ENCODE data around the gene MELK. TPM values are rescaled to one million over a fixed set of nuclear protein-coding genes. Genes with fewer than 3 reads are reported as not detected.
"Not testable (repeated sequence)": the region's sequence is repeated elsewhere in the genome, so short reads cannot be mapped to it uniquely, and the experiment has no call there.

The MELK gene
- total RNA-seq, 2 experiments from 2014 or later = 44.3 to 49.5 TPM

GRCh38 chr9:36560771-36561170, 11.9 kb upstream of the MELK start:
- no peaks in the 10 kb centered on the region for H3K36me3 Mint-ChIP-seq (ENCODE audit: low read depth)
- no peak for TF ChIP-seq CTCF (IDR thresholded peaks at IDR 0.05)
- no peak for DNase-seq
- intact Hi-C loops (cut with micrococcal nuclease) = no loop called here
- no peak for ATAC-seq
- ChIA-PET POLR2A (interaction anchor here (1.0 kb wide), 1 partner anchor 60 kb away, joined by 3 read pairs; no protein-coding TSS in a partner anchor), CTCF (interaction anchor here (1.6 to 13.6 kb wide), 2 partner anchors 34 to 155 kb away, joined by 3 to 296 read pairs; no protein-coding TSS in a partner anchor)
- H3K4me3 Mint-ChIP-seq = no peak overlapping the region
- no peaks in the 10 kb centered on the region for H3K9me3 Mint-ChIP-seq
- no peaks in the 10 kb centered on the region for H3K4me1 Mint-ChIP-seq (ENCODE audit: low read depth)
- H3K27me3 Mint-ChIP-seq = no peaks in the 10 kb centered on the region
- H3K27ac Mint-ChIP-seq = no peak overlapping the region

GRCh38 chr9:36562801-36563200, 9.9 kb upstream of the MELK start:
- DNase-seq; H3K27ac Mint-ChIP-seq; H3K4me3 Mint-ChIP-seq; H3K36me3 Mint-ChIP-seq (ENCODE audit: low read depth); H3K27me3 Mint-ChIP-seq; ATAC-seq; H3K9me3 Mint-ChIP-seq; POLR2A ChIA-PET; intact Hi-C loops (cut with micrococcal nuclease); H3K4me1 Mint-ChIP-seq (ENCODE audit: low read depth): not testable (repeated sequence)
- CTCF ChIA-PET = interaction anchor here (1.0 to 1.1 kb wide), 2 partner anchors 156 to 160 kb away, joined by 3 to 5 read pairs; no protein-coding TSS in a partner anchor

- H3K27ac Mint-ChIP-seq = no peak overlapping the region
- DNase-seq (no peak), ATAC-seq (no peak)
- ChIA-PET POLR2A (interaction anchor here (1.2 kb wide), 1 partner anchor 309 kb away, joined by 5 read pairs; the partner anchor contains the start of gene GNE), CTCF (interaction anchor here (0.9 to 2.0 kb wide), 5 partner anchors 9 to 159 kb away, joined by 3 to 9 read pairs (median 3); no protein-coding TSS in a partner anchor)
- H3K27me3 Mint-ChIP-seq = no peaks in the 10 kb centered on the region
- no peaks in the 10 kb centered on the region for H3K9me3 Mint-ChIP-seq
- H3K4me1 Mint-ChIP-seq (ENCODE audit: low read depth) = no peaks in the 10 kb centered on the region
- no peak for TF ChIP-seq CTCF (IDR thresholded peaks at IDR 0.05)
- H3K4me3 Mint-ChIP-seq = no peak overlapping the region
- intact Hi-C loops (cut with micrococcal nuclease) = no loop called here
- no peaks in the 10 kb centered on the region for H3K36me3 Mint-ChIP-seq (ENCODE audit: low read depth)
Measured at GRCh38 chr9:36566813-36567221, 5.9 kb upstream of the MELK start.

GRCh38 chr9:36568681-36569080, 4.0 kb upstream of the MELK start:
- CTCF ChIA-PET = interaction anchor here (1.0 to 3.2 kb wide), 2 partner anchors 13 to 41 kb away, joined by 3 to 13 read pairs; no protein-coding TSS in a partner anchor
- H3K36me3 Mint-ChIP-seq (ENCODE audit: low read depth); H3K9me3 Mint-ChIP-seq; H3K4me3 Mint-ChIP-seq; H3K27ac Mint-ChIP-seq; ATAC-seq; H3K4me1 Mint-ChIP-seq (ENCODE audit: low read depth); DNase-seq; intact Hi-C loops (cut with micrococcal nuclease); H3K27me3 Mint-ChIP-seq; POLR2A ChIA-PET: not testable (repeated sequence)

- H3K27ac Mint-ChIP-seq = no peak overlapping the region
- ATAC-seq (no peak), DNase-seq (no peak)
- H3K4me1 Mint-ChIP-seq (ENCODE audit: low read depth) = peaks cover 25% of the 10 kb centered on the region
- peaks cover 28% of the 10 kb centered on the region for H3K36me3 Mint-ChIP-seq (ENCODE audit: low read depth)
- ChIA-PET CTCF (interaction anchor here (1.5 to 3.2 kb wide), 2 partner anchors 15 to 165 kb away, joined by 3 to 13 read pairs; no protein-coding TSS in a partner anchor), POLR2A (interaction anchor here (0.9 to 1.0 kb wide), 2 partner anchors 17 to 164 kb away, joined by 3 read pairs; no protein-coding TSS in a partner anchor)
- intact Hi-C loops (cut with micrococcal nuclease) = loop anchor here (5.0 kb wide), 1 partner anchor 164 kb away; no protein-coding TSS in a partner anchor
- TF ChIP-seq CTCF (IDR thresholded peaks at IDR 0.05) = no peak
- H3K4me3 Mint-ChIP-seq = no peak overlapping the region
- no peaks in the 10 kb centered on the region for H3K27me3 Mint-ChIP-seq
- H3K9me3 Mint-ChIP-seq = no peaks in the 10 kb centered on the region
Measured at GRCh38 chr9:36571333-36571732, 1.4 kb upstream of the MELK start.

- H3K9me3 Mint-ChIP-seq, DNase-seq, POLR2A ChIA-PET, H3K27me3 Mint-ChIP-seq, ATAC-seq: not testable (repeated sequence)
- CTCF ChIA-PET = interaction anchor here (1.3 to 1.5 kb wide), 2 partner anchors 18 to 167 kb away, joined by 3 to 7 read pairs; no protein-coding TSS in a partner anchor
- Mint-ChIP-seq H3K36me3 (ENCODE audit: low read depth) (peaks cover 42% of the 10 kb centered on the region), H3K4me3 (peak overlapping the region; percentile 98), H3K4me1 (ENCODE audit: low read depth) (peaks cover 38% of the 10 kb centered on the region), H3K27ac (peak overlapping the region; percentile 83)
- intact Hi-C loops (cut with micrococcal nuclease) = loop anchor here (5.0 kb wide), 1 partner anchor 167 kb away; no protein-coding TSS in a partner anchor
Measured at GRCh38 chr9:36574045-36574444, 1.4 kb downstream of the MELK start.

All from activated CD8-positive, alpha-beta T cell treated with anti-CD3 and anti-CD28 coated beads for 36 hours (primary cell).